Liver (tissue), 9 donors: ENCODE results near the gene ERMARD. TPM values are rescaled to one million over a fixed set of nuclear protein-coding genes. Genes with fewer than 3 reads are reported as not detected.

ENCODE experiments used
- DNase-seq: peaks from one replicate; pipeline ENCODE4 v3.0.0-alpha.2; 2017; ENCODE audit warnings: low spot score
- H3K27ac ChIP-seq, 2 donors: one replicate each; pipeline ENCODE4 v1.7.0; 2013; ENCODE audit warnings: inconsistent platforms in 2 of 2, low read length in 2 of 2, control low read depth in 1 of 2, low read depth in 1 of 2, mild to moderate bottlenecking in 1 of 2
- H3K27me3 ChIP-seq, 4 donors: one replicate each; pipeline versions ENCODE4 v1.6.1 to v1.7.0; 2013; ENCODE audit warnings: low read length in 3 of 4, inconsistent platforms in 1 of 4, mild to moderate bottlenecking in 1 of 4, moderate library complexity in 1 of 4; ENCODE audit not compliant: control insufficient read depth in 4 of 4, insufficient read depth in 4 of 4
- H3K36me3 ChIP-seq, 4 donors: one replicate each; pipeline versions ENCODE4 v1.6.1 to v1.7.0; 2013; ENCODE audit warnings: low read length in 3 of 4, mild to moderate bottlenecking in 3 of 4, low read depth in 1 of 4, moderate library complexity in 1 of 4; ENCODE audit not compliant: control insufficient read depth in 4 of 4, insufficient read depth in 3 of 4
- H3K4me1 ChIP-seq, 4 donors: one replicate each; pipeline versions ENCODE4 v1.6.1 to v1.7.0; 2013; ENCODE audit warnings: low read length in 3 of 4, mild to moderate bottlenecking in 3 of 4, moderate library complexity in 1 of 4; ENCODE audit not compliant: control insufficient read depth in 4 of 4, insufficient read depth in 4 of 4
- H3K4me3 ChIP-seq, 3 donors: one replicate each; pipeline versions ENCODE4 v1.6.1 to v1.7.0; 2013; ENCODE audit warnings: low read length in 3 of 3, control low read depth in 1 of 3, low read depth in 1 of 3, mild to moderate bottlenecking in 1 of 3
- H3K9ac ChIP-seq, 2 donors: one replicate each; pipeline ENCODE4 v1.7.0; 2013; ENCODE audit warnings: low read length in 2 of 2, mild to moderate bottlenecking in 2 of 2, moderate library complexity in 2 of 2, control low read depth in 1 of 2, low read depth in 1 of 2
- H3K9me3 ChIP-seq, 4 donors: one replicate each; pipeline versions ENCODE4 v1.6.1 to v1.7.0; 2013; ENCODE audit warnings: low read length in 3 of 4; ENCODE audit not compliant: control insufficient read depth in 4 of 4
- CTCF ChIP-seq: fragments of 150-350 bp; IDR thresholded peaks from 2 replicates; pipeline ENCODE4 v1.5.1; 2017; ENCODE audit warnings: improper control_type of control experiment, low read depth, low read length; ENCODE audit not compliant: missing input control
- EGR1 ChIP-seq, 2 donors: IDR thresholded peaks; 2 replicates each; pipeline ENCODE4 v1.6.1; 2016 to 2018; ENCODE audit warnings: antibody characterized with exemption in 2 of 2, low read depth in 2 of 2
- FOXA1 ChIP-seq: IDR thresholded peaks from 2 replicates; pipeline ENCODE4 v1.6.1; 2016; ENCODE audit warnings: antibody characterized with exemption
- FOXA2 ChIP-seq: IDR thresholded peaks from 2 replicates; pipeline ENCODE4 v1.6.1; 2016; ENCODE audit warnings: antibody characterized with exemption
- GABPA ChIP-seq, 2 donors: IDR thresholded peaks in 1 of 2; conservative IDR thresholded peaks in 1 of 2; 2 replicates each; pipeline ENCODE4 v1.6.1; 2016; ENCODE audit warnings: antibody characterized with exemption in 2 of 2, mild to moderate bottlenecking in 1 of 2, moderate library complexity in 1 of 2
- HNF4A ChIP-seq, 2 donors: conservative IDR thresholded peaks; 2 replicates each; pipeline ENCODE4 v1.6.1; 2016; ENCODE audit warnings: antibody characterized with exemption in 2 of 2, mild to moderate bottlenecking in 2 of 2
- HNF4G ChIP-seq: IDR thresholded peaks from 2 replicates; pipeline ENCODE4 v1.6.1; 2016; ENCODE audit warnings: antibody characterized with exemption
- JUND ChIP-seq, 2 donors: IDR thresholded peaks; 2 replicates each; pipeline ENCODE4 v1.6.1; 2016; ENCODE audit warnings: antibody characterized with exemption in 2 of 2
- NR2F2 ChIP-seq: IDR thresholded peaks from 2 replicates; pipeline ENCODE4 v1.6.1; 2016; ENCODE audit warnings: antibody characterized with exemption
- RAD21 ChIP-seq, 2 donors: IDR thresholded peaks; 2 replicates each; pipeline ENCODE4 v1.6.1; 2016; ENCODE audit warnings: antibody characterized with exemption in 2 of 2, mild to moderate bottlenecking in 2 of 2
- RXRA ChIP-seq, 2 donors: IDR thresholded peaks; 2 replicates each; pipeline ENCODE4 v1.6.1; 2017 to 2018; ENCODE audit warnings: antibody characterized with exemption in 2 of 2, mild to moderate bottlenecking in 1 of 2
- SP1 ChIP-seq: IDR thresholded peaks from 2 replicates; pipeline ENCODE4 v1.6.1; 2018; ENCODE audit warnings: antibody characterized with exemption, mild to moderate bottlenecking
- TAF1 ChIP-seq: conservative IDR thresholded peaks from 2 replicates; pipeline ENCODE4 v1.6.1; 2016; ENCODE audit warnings: antibody characterized with exemption, mild to moderate bottlenecking
- YY1 ChIP-seq: IDR thresholded peaks from 2 replicates; pipeline ENCODE4 v1.6.1; 2016; ENCODE audit warnings: antibody characterized with exemption, mild to moderate bottlenecking
- ZBTB33 ChIP-seq: IDR thresholded peaks from 2 replicates; pipeline ENCODE4 v1.6.1; 2016; ENCODE audit warnings: antibody characterized with exemption
- WGBS: extraction: QIAGEN DNeasy Blood & Tissue Kit; methylation state at CpG from one replicate; pipeline ENCODE4 v1.1.7; 2013; 5-methylcytosine and 5-hydroxymethylcytosine counted together
- polyA plus RNA-seq, 2 donors: library from polyadenylated mRNA; stranded (reverse) in 1 of 2; unstranded in 1 of 2; fragments of 200-250 nt in 1 of 2; fragments of >200 nt in 1 of 2; fragmentation: Nextera tagmentation in 1 of 2; extraction: Ambion mirVana in 1 of 2; gene quantifications; one replicate each; pipeline versions ENCODE4 v1.2.1 to v1.2.3, GENCODE V29; 2013 to 2015
- total RNA-seq, 2 donors: library from RNA; depleted of rRNA; stranded (reverse); fragments of >200 nt; gene quantifications; one replicate each; pipeline ENCODE4 v1.2.3, GENCODE V29; 2014
- TF ChIP-seq, protein P1 (sequence below): IDR thresholded peaks from 2 replicates; pipeline ENCODE4 v1.6.1; 2016; ENCODE audit warnings: antibody characterized with exemption, mild to moderate bottlenecking
- TF ChIP-seq, protein P2 (sequence below): IDR thresholded peaks from 2 replicates; pipeline ENCODE4 v1.6.1; 2016; ENCODE audit warnings: antibody characterized with exemption
- TF ChIP-seq, protein P3 (sequence below): IDR thresholded peaks from 2 replicates; pipeline ENCODE4 v1.6.1; 2016; ENCODE audit warnings: antibody characterized with exemption
- donor health status: healthy.
- donor health status: healthy.
- donor health status: healthy.
- donor health status: healthy.
- donor health status: healthy.

ERMARD gene
- total and polyA plus RNA-seq, 4 donors: 10.1 to 20.7 (median 14.0) TPM

GRCh38 chr6:169820358-169820757 is 68.9 kb downstream of the ERMARD start:
- Histone ChIP-seq H3K36me3 (no peaks in the 10 kb centered on the region), H3K4me1 (no peaks in the 10 kb centered on the region), H3K4me3 (no peak overlapping the region), H3K27me3 (no peaks in the 10 kb centered on the region), H3K27ac (no peak overlapping the region), H3K9ac (no peak overlapping the region), H3K9me3 (no peaks in the 10 kb centered on the region)
- TF ChIP-seq JUND (IDR thresholded peaks at IDR 0.05): no peak
- TF ChIP-seq ZBTB33: no peak
- no peak for TF ChIP-seq YY1
- TF ChIP-seq FOXA1: no peak
- TF ChIP-seq HNF4A (conservative IDR thresholded peaks at IDR 0.05): no peak
- no peak for TF ChIP-seq SP1
- no peak for TF ChIP-seq TAF1
- no peak for TF ChIP-seq HNF4G
- TF ChIP-seq, protein P1, sequence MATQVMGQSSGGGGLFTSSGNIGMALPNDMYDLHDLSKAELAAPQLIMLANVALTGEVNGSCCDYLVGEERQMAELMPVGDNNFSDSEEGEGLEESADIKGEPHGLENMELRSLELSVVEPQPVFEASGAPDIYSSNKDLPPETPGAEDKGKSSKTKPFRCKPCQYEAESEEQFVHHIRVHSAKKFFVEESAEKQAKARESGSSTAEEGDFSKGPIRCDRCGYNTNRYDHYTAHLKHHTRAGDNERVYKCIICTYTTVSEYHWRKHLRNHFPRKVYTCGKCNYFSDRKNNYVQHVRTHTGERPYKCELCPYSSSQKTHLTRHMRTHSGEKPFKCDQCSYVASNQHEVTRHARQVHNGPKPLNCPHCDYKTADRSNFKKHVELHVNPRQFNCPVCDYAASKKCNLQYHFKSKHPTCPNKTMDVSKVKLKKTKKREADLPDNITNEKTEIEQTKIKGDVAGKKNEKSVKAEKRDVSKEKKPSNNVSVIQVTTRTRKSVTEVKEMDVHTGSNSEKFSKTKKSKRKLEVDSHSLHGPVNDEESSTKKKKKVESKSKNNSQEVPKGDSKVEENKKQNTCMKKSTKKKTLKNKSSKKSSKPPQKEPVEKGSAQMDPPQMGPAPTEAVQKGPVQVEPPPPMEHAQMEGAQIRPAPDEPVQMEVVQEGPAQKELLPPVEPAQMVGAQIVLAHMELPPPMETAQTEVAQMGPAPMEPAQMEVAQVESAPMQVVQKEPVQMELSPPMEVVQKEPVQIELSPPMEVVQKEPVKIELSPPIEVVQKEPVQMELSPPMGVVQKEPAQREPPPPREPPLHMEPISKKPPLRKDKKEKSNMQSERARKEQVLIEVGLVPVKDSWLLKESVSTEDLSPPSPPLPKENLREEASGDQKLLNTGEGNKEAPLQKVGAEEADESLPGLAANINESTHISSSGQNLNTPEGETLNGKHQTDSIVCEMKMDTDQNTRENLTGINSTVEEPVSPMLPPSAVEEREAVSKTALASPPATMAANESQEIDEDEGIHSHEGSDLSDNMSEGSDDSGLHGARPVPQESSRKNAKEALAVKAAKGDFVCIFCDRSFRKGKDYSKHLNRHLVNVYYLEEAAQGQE: no peak
- TF ChIP-seq EGR1 (IDR thresholded peaks at IDR 0.05; ENCODE audit: low read depth in 2 of 2): no peak
- no peak for TF ChIP-seq RAD21 (IDR thresholded peaks at IDR 0.05)
- no peak for TF ChIP-seq FOXA2
- TF ChIP-seq, protein P2, sequence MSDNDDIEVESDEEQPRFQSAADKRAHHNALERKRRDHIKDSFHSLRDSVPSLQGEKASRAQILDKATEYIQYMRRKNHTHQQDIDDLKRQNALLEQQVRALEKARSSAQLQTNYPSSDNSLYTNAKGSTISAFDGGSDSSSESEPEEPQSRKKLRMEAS: no peak
- TF ChIP-seq CTCF: no peak
- TF ChIP-seq, protein P3, sequence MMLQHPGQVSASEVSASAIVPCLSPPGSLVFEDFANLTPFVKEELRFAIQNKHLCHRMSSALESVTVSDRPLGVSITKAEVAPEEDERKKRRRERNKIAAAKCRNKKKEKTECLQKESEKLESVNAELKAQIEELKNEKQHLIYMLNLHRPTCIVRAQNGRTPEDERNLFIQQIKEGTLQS: no peak
- TF ChIP-seq NR2F2: no peak
- no peak for TF ChIP-seq GABPA (IDR thresholded peaks at IDR 0.05 in 1 of 2, conservative IDR thresholded peaks at IDR 0.05 in 1 of 2)
- 95% methylated on average over 2 of the region's 2 CpGs for WGBS
- DNase-seq: no peak

DNA sequence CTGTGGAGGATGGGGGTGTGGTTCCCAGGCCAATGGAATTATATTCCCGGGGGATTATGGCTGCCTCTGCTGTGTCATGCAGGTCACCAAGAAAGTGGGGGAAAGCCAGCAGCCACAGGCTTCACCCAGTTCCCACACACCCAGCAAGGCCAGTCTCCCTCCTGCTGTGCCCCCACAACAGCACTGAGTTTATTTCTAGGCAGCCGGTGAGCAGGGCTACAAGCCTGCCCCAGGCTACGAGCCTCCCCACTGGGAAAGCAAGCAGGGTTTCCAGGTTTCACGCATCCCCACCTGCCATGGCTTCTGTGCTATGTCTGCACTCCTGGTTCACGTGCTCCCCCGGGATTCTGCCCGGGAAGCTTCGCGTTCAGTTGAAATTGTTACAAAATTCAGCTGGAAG is 72.6 kb downstream of the ERMARD start:
- 94% methylated on average over 9 of the region's 9 CpGs for WGBS
- H3K4me1 ChIP-seq: no peaks in the 10 kb centered on the region
- no peaks in the 10 kb centered on the region for H3K9me3 ChIP-seq
- no peaks in the 10 kb centered on the region for H3K27me3 ChIP-seq
- H3K9ac ChIP-seq: no peak overlapping the region
- H3K27ac ChIP-seq: no peak overlapping the region
- no peaks in the 10 kb centered on the region for H3K36me3 ChIP-seq
- H3K4me3 ChIP-seq: no peak overlapping the region
- DNase-seq: peak; percentile 28
- TF ChIP-seq YY1 (no peak), RXRA (IDR thresholded peaks at IDR 0.05) (no peak), TAF1 (no peak), HNF4A (conservative IDR thresholded peaks at IDR 0.05) (no peak), GABPA (IDR thresholded peaks at IDR 0.05 in 1 of 2, conservative IDR thresholded peaks at IDR 0.05 in 1 of 2) (no peak), FOXA2 (no peak), CTCF (no peak), SP1 (no peak), RAD21 (IDR thresholded peaks at IDR 0.05) (no peak)
- TF ChIP-seq, protein P2: no peak
- TF ChIP-seq, protein P1: no peak
